ENCODE measurements around the gene CLDN22. TPM values are rescaled to one million over a fixed set of nuclear protein-coding genes. Genes with fewer than 3 reads are reported as not detected.

CLDN22 gene
- total and polyA plus RNA-seq, 2 of the 8 experiments (the other 6 are each of a cell fraction or from before 2014, with no cell fraction given): not detected

DNA sequence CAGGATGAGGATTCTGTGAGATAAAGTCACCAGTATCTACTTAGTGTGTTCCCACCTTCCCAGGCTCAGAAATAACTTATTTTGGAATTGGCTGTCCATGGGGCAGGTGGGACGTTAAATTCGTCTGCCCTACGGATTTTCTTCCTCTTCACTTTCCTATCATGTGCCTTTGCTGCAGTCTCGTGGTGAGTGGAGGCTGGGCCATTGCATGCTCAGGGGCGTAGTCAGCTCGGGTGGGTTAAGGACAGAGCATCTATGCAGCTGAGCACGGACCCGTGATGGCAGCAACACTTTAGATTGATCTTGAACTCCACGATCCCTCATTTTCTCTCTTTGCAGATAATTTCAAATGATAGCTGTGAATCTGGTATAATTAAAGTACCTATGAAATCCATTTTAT is 51.5 kb downstream of the CLDN22 start:
- Histone ChIP-seq H3K79me1 (ENCODE audit: low read depth, low read length) (no peaks in the 10 kb centered on the region; the same call in 1 of the 2 replicates), H3K4me3 (ENCODE audit: extremely low read depth in 1 of 4, insufficient read depth in 2 of 4, low read depth in 3 of 4, low read length in 4 of 4) (no peak overlapping the region), H2BK20ac (ENCODE audit: low read length) (no peak overlapping the region), H3K27me3 (replicated peaks in 1 of 4; ENCODE audit: control insufficient read depth in 3 of 4, extremely low read depth in 1 of 4, insufficient read depth in 3 of 4, low read length in 3 of 4) (no peaks in the 10 kb centered on the region), H4K8ac (ENCODE audit: extremely low read depth, insufficient read depth, low read length) (no peak overlapping the region), H3K18ac (ENCODE audit: extremely low read depth, low read length) (no peak overlapping the region), H2AK5ac (ENCODE audit: low read depth, low read length) (no peak overlapping the region), H2BK120ac (replicated peaks; ENCODE audit: low read depth, low read length) (no peak overlapping the region), H4K20me1 (replicated peaks in 1 of 2; ENCODE audit: control insufficient read depth in 1 of 2, insufficient read depth in 2 of 2, low read length in 2 of 2) (no peaks in the 10 kb centered on the region), H2AFZ (ENCODE audit: low read length) (no peak overlapping the region), H4K91ac (replicated peaks; ENCODE audit: insufficient read length, low read length) (no peak overlapping the region), H3K36me3 (ENCODE audit: control insufficient read depth in 2 of 4, insufficient read depth in 4 of 4, low read length in 3 of 4) (peaks cover 20 to 85% (median 63%) of the 10 kb centered on the region in 4 experiments), H2BK5ac (ENCODE audit: low read depth, low read length) (no peak overlapping the region), H3K23ac (ENCODE audit: insufficient read length) (no peak overlapping the region), H3K4me2 (ENCODE audit: insufficient read depth in 1 of 2, low read depth in 2 of 2, low read length in 2 of 2) (no peak overlapping the region), H2BK15ac (ENCODE audit: low read length) (no peak overlapping the region), H3K4me1 (replicated peaks in 1 of 4; ENCODE audit: control insufficient read depth in 3 of 4, insufficient read depth in 4 of 4, low read length in 3 of 4) (peaks cover 0 to 7% (median 2%) of the 10 kb centered on the region in 4 experiments; a peak in 3 of 7 replicates), H3K9me3 (ENCODE audit: insufficient read depth in 2 of 2, low read depth in 1 of 2, low read length in 1 of 2) (no peaks in the 10 kb centered on the region), H3K14ac (ENCODE audit: insufficient read length) (no peak overlapping the region), H3K4ac (replicated peaks; ENCODE audit: insufficient read length, low read depth, low read length) (no peak overlapping the region), H3K23me2 (ENCODE audit: low read depth, low read length) (no peaks in the 10 kb centered on the region), H3K79me2 (ENCODE audit: control insufficient read depth in 1 of 2, insufficient read depth in 2 of 2, low read length in 2 of 2) (no peaks in the 10 kb centered on the region), H3K56ac (replicated peaks; ENCODE audit: insufficient read length, low read depth, low read length) (no peak overlapping the region), H4K5ac (ENCODE audit: insufficient read length, low read depth, low read length) (no peak overlapping the region), H3K9ac (replicated peaks in 1 of 4; ENCODE audit: extremely low read depth in 1 of 4, low read depth in 3 of 4, low read length in 3 of 4) (no peak overlapping the region), H2BK12ac (ENCODE audit: low read depth, low read length) (no peak overlapping the region), H3K27ac (ENCODE audit: low read depth, low read length) (no peak overlapping the region)
- CTCF ChIA-PET (ENCODE audit: partially characterized antibody): interaction anchor here (0.9 to 1.9 kb wide), 4 partner anchors 12 to 340 kb away, joined by 3 to 7 read pairs (median 4); no protein-coding TSS in a partner anchor
- POLR2A ChIA-PET (ENCODE audit: partially characterized antibody): no interaction called here
- FAIRE-seq (no peak), DNase-seq (ENCODE audit: low read depth in 1 of 2, low spot score in 2 of 2) (no peak)
- 90% methylated on average over 9 of the region's 9 CpGs; no CpG with 5 or more reads in 1 of the 2 experiments for WGBS, 2 experiments (ENCODE audit: extremely low coverage in 1 of 2, insufficient coverage in 1 of 2, insufficient read length in 1 of 2, insufficient replicate concordance in 2 of 2, low coverage in 1 of 2, low lambda C conversion rate in 2 of 2, missing lambda C conversion rate in 1 of 2)
- no peak for TF ChIP-seq GTF2F1 (IDR thresholded peaks at IDR 0.05; ENCODE audit: borderline replicate concordance, low read depth, low read length)
- TF ChIP-seq, protein P1, sequence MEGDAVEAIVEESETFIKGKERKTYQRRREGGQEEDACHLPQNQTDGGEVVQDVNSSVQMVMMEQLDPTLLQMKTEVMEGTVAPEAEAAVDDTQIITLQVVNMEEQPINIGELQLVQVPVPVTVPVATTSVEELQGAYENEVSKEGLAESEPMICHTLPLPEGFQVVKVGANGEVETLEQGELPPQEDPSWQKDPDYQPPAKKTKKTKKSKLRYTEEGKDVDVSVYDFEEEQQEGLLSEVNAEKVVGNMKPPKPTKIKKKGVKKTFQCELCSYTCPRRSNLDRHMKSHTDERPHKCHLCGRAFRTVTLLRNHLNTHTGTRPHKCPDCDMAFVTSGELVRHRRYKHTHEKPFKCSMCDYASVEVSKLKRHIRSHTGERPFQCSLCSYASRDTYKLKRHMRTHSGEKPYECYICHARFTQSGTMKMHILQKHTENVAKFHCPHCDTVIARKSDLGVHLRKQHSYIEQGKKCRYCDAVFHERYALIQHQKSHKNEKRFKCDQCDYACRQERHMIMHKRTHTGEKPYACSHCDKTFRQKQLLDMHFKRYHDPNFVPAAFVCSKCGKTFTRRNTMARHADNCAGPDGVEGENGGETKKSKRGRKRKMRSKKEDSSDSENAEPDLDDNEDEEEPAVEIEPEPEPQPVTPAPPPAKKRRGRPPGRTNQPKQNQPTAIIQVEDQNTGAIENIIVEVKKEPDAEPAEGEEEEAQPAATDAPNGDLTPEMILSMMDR (IDR thresholded peaks at IDR 0.05; ENCODE audit: control extremely low read depth in 1 of 3, insufficient read depth in 1 of 3, low read depth in 1 of 3, low read length in 3 of 3): no peak
- no peak for TF ChIP-seq CBX8 (IDR thresholded peaks at IDR 0.05; ENCODE audit: borderline replicate concordance, low read depth, low read length)

All from H1 (cell line).